Psoas muscle (tissue), 8 donors: ENCODE measurements around the gene SLCO2B1. TPM values are rescaled to one million over a fixed set of nuclear protein-coding genes. Genes with fewer than 3 reads are reported as not detected.

Experiments used
- ATAC-seq, 4 donors: fragments of 200-7000 bp; cut with Tn5 transposase; one replicate each; pipeline ENCODE4 v1.9.1; 2020; ENCODE audit warnings: moderate library complexity in 3 of 4, mild to moderate bottlenecking in 2 of 4
- DNase-seq, 2 donors: peaks; one replicate each; pipeline ENCODE4 v3.0.0-alpha.2; 2020
- H3K27ac ChIP-seq: fragments of 200-600 bp; one replicate; pipeline ENCODE4 v1.8.0; 2022
- H3K27me3 ChIP-seq, 3 donors: fragments of 200-600 bp in 1 of 3; one replicate each; pipeline versions ENCODE4 v1.6.1 to v1.8.0; 2013 to 2022; ENCODE audit warnings: low read length in 2 of 3, mild to moderate bottlenecking in 2 of 3, moderate library complexity in 1 of 3; ENCODE audit not compliant: insufficient read depth in 3 of 3
- H3K36me3 ChIP-seq, 2 donors: fragments of 200-600 bp in 1 of 2; one replicate each; pipeline versions ENCODE4 v1.6.1 to v1.8.0; 2013 to 2022; ENCODE audit warnings: low read depth in 1 of 2, mild to moderate bottlenecking in 1 of 2, moderate library complexity in 1 of 2; ENCODE audit not compliant: insufficient read depth in 1 of 2
- H3K4me1 ChIP-seq: fragments of 200-600 bp; one replicate; pipeline ENCODE4 v1.8.0; 2022
- H3K4me3 ChIP-seq: fragments of 200-600 bp; one replicate; pipeline ENCODE4 v1.8.0; 2022; ENCODE audit warnings: mild to moderate bottlenecking
- H3K9me3 ChIP-seq: fragments of 200-600 bp; one replicate; pipeline ENCODE4 v1.8.0; 2022
- CTCF ChIP-seq: fragments of 200-600 bp; IDR thresholded peaks from one replicate; pipeline ENCODE4 v1.8.0; 2022; ENCODE audit warnings: antibody characterized with exemption
- WGBS, 3 donors: extraction: QIAGEN DNeasy Blood & Tissue Kit; methylation state at CpG; one replicate each; pipeline versions ENCODE4 v1.1.6 to v1.1.7; 2013; 5-methylcytosine and 5-hydroxymethylcytosine counted together
- intact Hi-C, 2 donors: fragments of 100-400 bp; cut with DNase I; formaldehyde crosslinking; loops; one replicate each; pipeline versions ENCODE4 v1.11.0 to v1.14.2; 2022
- polyA plus RNA-seq, 3 donors: library from polyadenylated mRNA; stranded (reverse); fragments of 200-250 nt; gene quantifications; one replicate each; pipeline ENCODE4 v1.2.3, GENCODE V29; 2013
- total RNA-seq, 4 donors: library from RNA; stranded (reverse); fragmentation: NEBNext Ultra II Directional in 2 of 4; extraction: Animal tissue kit (Norgen Biotek cat#: 25700) in 2 of 4; gene quantifications; one replicate each; pipeline versions ENCODE4 v1.2.1 to v1.2.4, GENCODE V29; 2021 to 2023
- donor health status: healthy with polysubstance abuse.
- donor health status: DM: no; HTN: no; CAD: no; lungs with moderate emphysema.
- donor health status: Bipolar disorder and iron deficiency.
- donor health status: healthy.
- donor health status: DM: yes; HTN: yes; CAD: no.
- donor health status: DM: no; HTN: no; CAD: no.
- donor health status: DM: no; HTN: no; CAD: no.
- donor health status: DM: yes; HTN: yes; CAD: no.

Gene SLCO2B1
- total and polyA plus RNA-seq, 7 donors = 1.2 to 17.7 (median 10.7) TPM

DNA sequence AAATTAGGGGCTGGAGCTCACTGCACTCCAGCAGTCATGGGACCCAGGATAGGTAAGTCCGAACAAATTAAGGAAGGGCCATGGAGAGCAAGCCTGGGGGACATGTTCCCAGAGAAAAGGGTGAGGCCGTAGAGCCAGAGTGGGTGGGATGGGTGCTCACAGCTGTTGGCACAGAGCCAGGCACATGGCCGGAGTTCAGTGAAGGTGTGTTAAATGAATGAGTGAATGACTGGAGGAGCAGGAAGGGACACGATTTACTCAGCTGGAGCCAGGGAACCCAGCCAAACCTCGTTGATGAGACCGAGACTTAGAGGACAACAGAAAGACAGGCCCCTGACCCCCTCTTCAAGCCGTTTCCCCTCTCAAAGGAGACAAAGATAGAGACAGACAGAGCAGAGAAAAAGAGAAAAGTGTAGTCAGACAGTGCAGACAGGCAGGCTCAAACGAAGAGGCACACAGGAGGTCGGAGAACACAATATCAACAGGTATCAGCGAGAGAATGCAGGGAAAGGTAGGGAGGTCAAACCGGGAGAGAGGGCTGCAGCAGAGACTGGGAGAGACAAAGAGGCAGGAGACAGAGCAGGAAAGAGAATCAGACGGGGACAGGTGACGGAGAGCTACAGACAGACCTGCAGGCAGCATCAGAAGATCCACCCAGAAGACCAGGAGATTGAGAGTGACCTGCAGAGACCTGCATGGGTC lies 590 bp downstream of the SLCO2B1 start:
- DNase-seq = no peak
- Histone ChIP-seq H3K4me1 (no peaks in the 10 kb centered on the region), H3K9me3 (no peaks in the 10 kb centered on the region), H3K27me3 (peaks cover 0 to 2% (median 0%) of the 10 kb centered on the region in 3 donors), H3K27ac (no peak overlapping the region), H3K36me3 (no peaks in the 10 kb centered on the region), H3K4me3 (peak overlapping the region; percentile 54)
- no peak for ATAC-seq
- WGBS, 3 donors = 39 to 48% (median 39%) methylated on average over 13 of the region's 13 CpGs
- intact Hi-C loops = no loop called here
- no peak for TF ChIP-seq CTCF

GRCh38 chr11:75152090-75152489 lies 1.2 kb downstream of the SLCO2B1 start:
- Histone ChIP-seq H3K27me3 (peaks cover 0 to 2% (median 0%) of the 10 kb centered on the region in 3 donors), H3K36me3 (no peaks in the 10 kb centered on the region), H3K9me3 (no peaks in the 10 kb centered on the region), H3K4me3 (peak overlapping the region; percentile 54), H3K27ac (no peak overlapping the region), H3K4me1 (no peaks in the 10 kb centered on the region)
- TF ChIP-seq CTCF = no peak
- 31 to 39% (median 34%) methylated on average over 6 of the region's 6 CpGs for WGBS, 3 donors
- ATAC-seq = no peak
- no peak for DNase-seq
- intact Hi-C loops = no loop called here

GRCh38 chr11:75152651-75153427 lies 1.9 kb downstream of the SLCO2B1 start:
- no peaks in the 10 kb centered on the region for H3K4me1 ChIP-seq
- H3K4me3 ChIP-seq = peak overlapping the region; percentile 54
- no peak overlapping the region for H3K27ac ChIP-seq
- intact Hi-C loops = no loop called here
- TF ChIP-seq CTCF = no peak
- no peaks in the 10 kb centered on the region for H3K36me3 ChIP-seq
- ATAC-seq (no peak), DNase-seq (no peak)
- 64 to 79% (median 68%) methylated on average over 5 of the region's 5 CpGs for WGBS, 3 donors
- no peaks in the 10 kb centered on the region for H3K9me3 ChIP-seq
- H3K27me3 ChIP-seq = peaks cover 0 to 2% (median 0%) of the 10 kb centered on the region in 3 donors

GRCh38 chr11:75154646-75155569 lies 4.0 kb downstream of the SLCO2B1 start:
- Histone ChIP-seq H3K4me1 (no peaks in the 10 kb centered on the region), H3K36me3 (no peaks in the 10 kb centered on the region), H3K9me3 (no peaks in the 10 kb centered on the region), H3K27ac (peak overlapping the region; percentile 23), H3K27me3 (peaks cover 0 to 2% (median 0%) of the 10 kb centered on the region in 3 donors), H3K4me3 (peak overlapping the region; percentile 19)
- DNase-seq (no peak), ATAC-seq (no peak)
- 47 to 58% (median 48%) methylated on average over 9 of the region's 9 CpGs for WGBS, 3 donors
- no peak for TF ChIP-seq CTCF
- intact Hi-C loops = no loop called here
